ENCODE data around the gene SAPCD2.

GRCh38 chr9:137031904-137032640 lies 38.3 kb downstream of the SAPCD2 start, which contains the start of gene FUT7:
- no peak for TF ChIP-seq CTCF (conservative IDR thresholded peaks at IDR 0.05; ENCODE audit: low read depth, low read length)
- no peak for TF ChIP-seq POLR2A (IDR thresholded peaks at IDR 0.05; ENCODE audit: low read depth, low read length)
- no peak for TF ChIP-seq BHLHE40 (IDR thresholded peaks at IDR 0.05; ENCODE audit: low read depth, low read length)
- no peak for TF ChIP-seq RCOR1 (IDR thresholded peaks at IDR 0.05; ENCODE audit: insufficient replicate concordance, low read length)
- no peak for TF ChIP-seq ELK1 (IDR thresholded peaks at IDR 0.05; ENCODE audit: borderline replicate concordance, low read depth, low read length)
